Mucosa of rectum (tissue), 2 donors: ENCODE data around the gene RTEL1.
A peak's percentile ranks its signal among the peaks of the same experiment; 100 is the strongest.
"Not testable (repeated sequence)": the region's sequence is repeated elsewhere in the genome, so short reads cannot be mapped to it uniquely, and the experiment has no call there.

ENCODE experiments used
- H3K27ac ChIP-seq, 2 donors: one replicate each; pipeline ENCODE4 v1.7.0; 2013; ENCODE audit warnings: inconsistent platforms in 2 of 2, low read depth in 2 of 2, low read length in 2 of 2
- H3K27me3 ChIP-seq, 2 donors: one replicate each; pipeline ENCODE4 v1.7.0; 2013; ENCODE audit warnings: low read length in 2 of 2; ENCODE audit not compliant: control insufficient read depth in 2 of 2, insufficient read depth in 2 of 2
- H3K36me3 ChIP-seq, 2 donors: one replicate each; pipeline ENCODE4 v1.7.0; 2013; ENCODE audit warnings: low read length in 2 of 2; ENCODE audit not compliant: control insufficient read depth in 2 of 2, insufficient read depth in 2 of 2
- H3K4me1 ChIP-seq, 2 donors: one replicate each; pipeline ENCODE4 v1.7.0; 2013; ENCODE audit warnings: low read length in 2 of 2, mild to moderate bottlenecking in 1 of 2; ENCODE audit not compliant: control insufficient read depth in 2 of 2, insufficient read depth in 2 of 2
- H3K4me3 ChIP-seq, 2 donors: one replicate each; pipeline ENCODE4 v1.7.0; 2013; ENCODE audit warnings: low read length in 2 of 2
- H3K9ac ChIP-seq, 2 donors: one replicate each; pipeline ENCODE4 v1.7.0; 2013; ENCODE audit warnings: low read length in 2 of 2, low read depth in 1 of 2, mild to moderate bottlenecking in 1 of 2
- H3K9me3 ChIP-seq, 2 donors: one replicate each; pipeline ENCODE4 v1.7.0; 2013; ENCODE audit warnings: low read length in 2 of 2; ENCODE audit not compliant: control insufficient read depth in 2 of 2
- donor health status: healthy.
- donor health status: Normal muscosa, but diverticular disease.

RTEL1 gene

GRCh38 chr20:63711085-63711645, 53.1 kb downstream of the RTEL1 start:
- Histone ChIP-seq H3K27me3 (no peaks in the 10 kb centered on the region), H3K27ac (no peak overlapping the region), H3K36me3 (peaks cover 2 to 23% of the 10 kb centered on the region in 2 donors), H3K4me1 (peaks cover 18 to 19% of the 10 kb centered on the region in 2 donors), H3K9me3 (no peaks in the 10 kb centered on the region), H3K4me3 (no peak overlapping the region), H3K9ac (no peak overlapping the region)

GRCh38 chr20:63712191-63712590, 54.1 kb downstream of the RTEL1 start:
- Histone ChIP-seq H3K4me1 (peaks cover 9 to 10% of the 10 kb centered on the region in 2 donors), H3K4me3 (no peak overlapping the region), H3K36me3 (peaks cover 0 to 21% of the 10 kb centered on the region in 2 donors), H3K27me3 (no peaks in the 10 kb centered on the region), H3K9ac (no peak overlapping the region), H3K27ac (no peak overlapping the region), H3K9me3 (no peaks in the 10 kb centered on the region)

- H3K27ac ChIP-seq: no peak overlapping the region
- no peaks in the 10 kb centered on the region for H3K9me3 ChIP-seq
- H3K9ac ChIP-seq: no peak overlapping the region
- H3K4me1 ChIP-seq: no peaks in the 10 kb centered on the region
- no peak overlapping the region for H3K4me3 ChIP-seq
- peaks cover 5 to 32% of the 10 kb centered on the region in 2 donors for H3K36me3 ChIP-seq
- no peaks in the 10 kb centered on the region for H3K27me3 ChIP-seq
Measured at GRCh38 chr20:63714858-63715257, 56.7 kb downstream of the RTEL1 start.

- Histone ChIP-seq H3K27ac (no peak overlapping the region), H3K27me3 (no peaks in the 10 kb centered on the region), H3K4me3 (no peak overlapping the region), H3K9ac (no peak overlapping the region), H3K36me3 (peaks cover 14 to 29% of the 10 kb centered on the region in 2 donors), H3K4me1 (no peaks in the 10 kb centered on the region), H3K9me3 (no peaks in the 10 kb centered on the region)
Measured at GRCh38 chr20:63718996-63719395, 60.9 kb downstream of the RTEL1 start.

- H3K36me3 ChIP-seq: peaks cover 14 to 18% of the 10 kb centered on the region in 2 donors
- H3K27ac ChIP-seq: not testable (repeated sequence)
Measured at GRCh38 chr20:63722967-63723622, 65.0 kb downstream of the RTEL1 start.

GRCh38 chr20:63730189-63730733, 72.1 kb downstream of the RTEL1 start:
- peaks cover 21 to 22% of the 10 kb centered on the region in 2 donors for H3K36me3 ChIP-seq
- H3K27me3 ChIP-seq, H3K9me3 ChIP-seq, H3K4me1 ChIP-seq, H3K9ac ChIP-seq, H3K4me3 ChIP-seq: not testable (repeated sequence)
- peak overlapping the region in 1 of 2 donors; percentile 40 for H3K27ac ChIP-seq

More at GRCh38 chr20:63722967-63723622, 65.0 kb downstream of the RTEL1 start:
- H3K27me3 ChIP-seq, H3K4me1 ChIP-seq, H3K4me3 ChIP-seq, H3K9ac ChIP-seq, H3K9me3 ChIP-seq: not testable (repeated sequence)

GRCh38 chr20:63731410-63731809, 73.3 kb downstream of the RTEL1 start:
- Histone ChIP-seq H3K27me3 (no peaks in the 10 kb centered on the region), H3K9ac (no peak overlapping the region), H3K36me3 (peaks cover 22 to 26% of the 10 kb centered on the region in 2 donors), H3K27ac (no peak overlapping the region), H3K4me1 (peaks cover 9 to 15% of the 10 kb centered on the region in 2 donors), H3K9me3 (no peaks in the 10 kb centered on the region), H3K4me3 (no peak overlapping the region)

- Histone ChIP-seq H3K27ac (no peak overlapping the region), H3K36me3 (peaks cover 22 to 26% of the 10 kb centered on the region in 2 donors), H3K4me3 (no peak overlapping the region), H3K27me3 (no peaks in the 10 kb centered on the region), H3K9ac (no peak overlapping the region), H3K9me3 (no peaks in the 10 kb centered on the region), H3K4me1 (peaks cover 19 to 21% of the 10 kb centered on the region in 2 donors)
Measured at GRCh38 chr20:63732118-63733095, 74.3 kb downstream of the RTEL1 start.

- Histone ChIP-seq H3K9ac (no peak overlapping the region), H3K27ac (no peak overlapping the region), H3K36me3 (peaks cover 22 to 26% of the 10 kb centered on the region in 2 donors), H3K4me3 (no peak overlapping the region), H3K4me1 (peaks cover 20 to 22% of the 10 kb centered on the region in 2 donors), H3K27me3 (no peaks in the 10 kb centered on the region), H3K9me3 (no peaks in the 10 kb centered on the region)
Measured at GRCh38 chr20:63733117-63733516, 75.0 kb downstream of the RTEL1 start.
